DOHH2 (cell line): ENCODE results near the gene FKBP5.

Experiments
- H3F3A ChIP-seq: fragments of 200-600 bp; sonication (generic), shearing (Covaris generic); 2 replicates; pipeline ENCODE4 v1.6.0; 2016; ENCODE audit warnings: antibody characterized with exemption, mild to moderate bottlenecking; ENCODE audit not compliant: control insufficient read depth, insufficient read depth
- H3K27ac ChIP-seq: fragments of 200-600 bp; sonication (generic); 2 replicates; pipeline ENCODE4 v1.5.1; 2014; ENCODE audit warnings: low read depth, mild to moderate bottlenecking, low read length, moderate library complexity
- H3K27me3 ChIP-seq: fragments of 200-600 bp; sonication (generic); 2 replicates; pipeline ENCODE4 v1.6.1; 2014; ENCODE audit warnings: mild to moderate bottlenecking, low read length, mixed read lengths; ENCODE audit not compliant: control insufficient read depth
- H3K36me3 ChIP-seq: fragments of 200-600 bp; sonication (generic); 2 replicates; pipeline ENCODE4 v1.6.1; 2014; ENCODE audit warnings: mild to moderate bottlenecking, low read length, moderate library complexity, mixed read lengths; ENCODE audit not compliant: control insufficient read depth
- H3K4me1 ChIP-seq: fragments of 200-600 bp; sonication (generic); 2 replicates; pipeline ENCODE4 v1.6.1; 2014; ENCODE audit warnings: mild to moderate bottlenecking, low read length, mixed read lengths; ENCODE audit not compliant: control insufficient read depth
- H3K4me2 ChIP-seq: fragments of 200-600 bp; sonication (generic); 2 replicates; pipeline ENCODE4 v1.6.0; 2014; ENCODE audit warnings: mild to moderate bottlenecking, low read length, moderate library complexity
- H3K4me3 ChIP-seq: fragments of 200-600 bp; sonication (generic); 2 replicates; pipeline ENCODE4 v1.5.1; 2014; ENCODE audit warnings: mild to moderate bottlenecking, low read length, mixed read lengths
- H3K79me2 ChIP-seq: fragments of 200-600 bp; sonication (generic); 2 replicates; pipeline ENCODE4 v1.6.1; 2014; ENCODE audit warnings: mild to moderate bottlenecking, low read length, mixed read lengths; ENCODE audit not compliant: control insufficient read depth
- H3K9me2 ChIP-seq: fragments of 200-600 bp; sonication (generic); replicated peaks from 2 replicates; pipeline ENCODE4 v1.6.1; 2014; ENCODE audit warnings: mild to moderate bottlenecking, low read length, mixed read lengths; ENCODE audit not compliant: control insufficient read depth
- H3K9me3 ChIP-seq: fragments of 200-600 bp; sonication (generic); 2 replicates; pipeline ENCODE4 v1.6.1; 2014; ENCODE audit warnings: antibody characterized with exemption, low read length, mixed read lengths; ENCODE audit not compliant: control insufficient read depth, insufficient read depth
- H4K20me1 ChIP-seq: fragments of 200-600 bp; sonication (generic); 2 replicates; pipeline ENCODE4 v1.6.0; 2014; ENCODE audit warnings: low read depth, mild to moderate bottlenecking, antibody characterized with exemption, low read length, moderate library complexity; ENCODE audit not compliant: control insufficient read depth, insufficient read depth
- EZH2phosphoT487 ChIP-seq: fragments of 200-600 bp; sonication (generic); IDR thresholded peaks from 2 replicates; pipeline ENCODE4 v1.6.1; 2017; ENCODE audit warnings: borderline replicate concordance, mild to moderate bottlenecking, antibody characterized with exemption, low read length, moderate library complexity, mixed read lengths
- TF ChIP-seq, protein P1 (sequence below): fragments of 200-600 bp; sonication (generic); IDR thresholded peaks from one replicate; pipeline ENCODE4 v1.5.1; 2014; ENCODE audit warnings: antibody characterized with exemption, mild to moderate bottlenecking, low read depth, low read length; ENCODE audit not compliant: poor library complexity, severe bottlenecking

FKBP5 gene

DNA sequence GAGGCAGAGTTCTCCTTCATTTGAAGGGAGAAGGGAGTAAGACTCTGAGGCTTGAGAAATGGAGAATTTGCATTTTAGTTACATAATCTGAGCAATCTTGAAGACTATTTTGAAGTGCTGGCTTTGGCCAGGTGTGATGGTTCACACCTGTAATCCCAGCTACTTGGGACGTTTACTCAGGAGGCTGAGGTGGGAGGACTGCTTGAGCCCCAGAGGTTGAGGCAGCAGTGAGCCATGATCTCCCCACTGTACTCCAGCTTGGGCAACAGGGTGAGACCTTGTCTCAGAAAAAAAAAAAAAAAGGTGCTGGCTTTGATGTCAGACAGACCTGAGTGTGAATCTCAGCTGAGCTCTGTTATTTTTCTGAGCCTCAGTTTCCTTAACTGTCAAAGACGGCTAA, 35.8 kb upstream of the FKBP5 start:
- H3K4me1 ChIP-seq, result peaks cover 69% of the 10 kb centered on the region
- H4K20me1 ChIP-seq, result no peaks in the 10 kb centered on the region
- H3K4me3 ChIP-seq, result no peak overlapping the region
- H3K27me3 ChIP-seq, result no peaks in the 10 kb centered on the region
- H3K27ac ChIP-seq, result no peak overlapping the region
- peaks cover 18% of the 10 kb centered on the region for H3F3A ChIP-seq
- H3K79me2 ChIP-seq, result no peaks in the 10 kb centered on the region
- no peaks in the 10 kb centered on the region for H3K9me2 ChIP-seq
- no peaks in the 10 kb centered on the region for H3K36me3 ChIP-seq
- no peak overlapping the region for H3K4me2 ChIP-seq
- H3K9me3 ChIP-seq, result no peaks in the 10 kb centered on the region
- TF ChIP-seq, protein P1, sequence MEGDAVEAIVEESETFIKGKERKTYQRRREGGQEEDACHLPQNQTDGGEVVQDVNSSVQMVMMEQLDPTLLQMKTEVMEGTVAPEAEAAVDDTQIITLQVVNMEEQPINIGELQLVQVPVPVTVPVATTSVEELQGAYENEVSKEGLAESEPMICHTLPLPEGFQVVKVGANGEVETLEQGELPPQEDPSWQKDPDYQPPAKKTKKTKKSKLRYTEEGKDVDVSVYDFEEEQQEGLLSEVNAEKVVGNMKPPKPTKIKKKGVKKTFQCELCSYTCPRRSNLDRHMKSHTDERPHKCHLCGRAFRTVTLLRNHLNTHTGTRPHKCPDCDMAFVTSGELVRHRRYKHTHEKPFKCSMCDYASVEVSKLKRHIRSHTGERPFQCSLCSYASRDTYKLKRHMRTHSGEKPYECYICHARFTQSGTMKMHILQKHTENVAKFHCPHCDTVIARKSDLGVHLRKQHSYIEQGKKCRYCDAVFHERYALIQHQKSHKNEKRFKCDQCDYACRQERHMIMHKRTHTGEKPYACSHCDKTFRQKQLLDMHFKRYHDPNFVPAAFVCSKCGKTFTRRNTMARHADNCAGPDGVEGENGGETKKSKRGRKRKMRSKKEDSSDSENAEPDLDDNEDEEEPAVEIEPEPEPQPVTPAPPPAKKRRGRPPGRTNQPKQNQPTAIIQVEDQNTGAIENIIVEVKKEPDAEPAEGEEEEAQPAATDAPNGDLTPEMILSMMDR, result no peak
- no peak for TF ChIP-seq EZH2phosphoT487

DNA sequence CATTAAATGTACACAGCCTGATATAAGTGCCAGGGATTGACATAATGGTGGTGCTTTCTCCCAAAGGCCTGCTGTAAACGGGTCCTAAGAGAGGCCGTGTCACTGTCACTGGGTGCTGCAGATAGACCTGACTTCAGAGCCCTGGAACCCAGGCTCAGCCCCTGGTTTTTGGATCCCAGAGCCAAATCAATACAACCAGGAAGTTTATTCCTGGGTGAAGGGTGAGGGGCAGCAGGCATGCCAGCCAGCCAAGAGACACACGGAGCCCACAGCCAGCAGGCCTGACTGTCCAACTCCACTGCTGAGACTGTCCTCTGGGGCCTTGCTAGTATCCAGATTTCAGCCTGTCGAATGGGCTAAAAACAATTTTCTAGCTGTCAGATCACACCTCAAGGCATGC, 35.3 kb upstream of the FKBP5 start:
- Histone ChIP-seq H3K9me2 (no peaks in the 10 kb centered on the region), H3K4me2 (no peak overlapping the region), H3K27ac (no peak overlapping the region), H3K79me2 (no peaks in the 10 kb centered on the region), H3K27me3 (no peaks in the 10 kb centered on the region), H3K36me3 (no peaks in the 10 kb centered on the region), H3K4me3 (no peak overlapping the region), H3K9me3 (no peaks in the 10 kb centered on the region), H3K4me1 (peaks cover 69% of the 10 kb centered on the region), H3F3A (peaks cover 18% of the 10 kb centered on the region), H4K20me1 (no peaks in the 10 kb centered on the region)
- TF ChIP-seq EZH2phosphoT487, result no peak
- TF ChIP-seq, protein P1, result no peak

DNA sequence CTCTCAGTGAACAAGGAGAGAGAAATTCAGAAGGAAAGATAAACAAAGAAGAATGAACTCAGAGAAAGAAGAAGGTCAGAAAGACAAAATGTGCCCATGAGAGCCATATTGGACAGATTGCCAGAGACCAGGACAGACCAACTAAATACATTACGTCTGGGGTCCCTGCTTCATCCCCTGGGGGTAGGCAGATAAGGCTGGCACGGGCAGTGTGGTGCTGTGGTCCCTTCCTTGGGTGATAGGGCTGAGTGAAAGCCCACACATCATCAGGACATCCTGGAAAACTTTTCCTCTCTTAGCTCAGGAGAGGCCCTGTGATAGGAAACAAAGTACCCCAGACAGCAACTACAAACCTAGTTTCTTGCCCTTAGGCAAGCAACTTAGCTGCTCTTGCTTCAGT, 34.9 kb upstream of the FKBP5 start:
- H3K9me2 ChIP-seq, result no peaks in the 10 kb centered on the region
- no peaks in the 10 kb centered on the region for H3K9me3 ChIP-seq
- peaks cover 69% of the 10 kb centered on the region for H3K4me1 ChIP-seq
- H3K27me3 ChIP-seq, result no peaks in the 10 kb centered on the region
- H3K4me2 ChIP-seq, result no peak overlapping the region
- no peak for TF ChIP-seq EZH2phosphoT487
- H3K79me2 ChIP-seq, result no peaks in the 10 kb centered on the region
- no peaks in the 10 kb centered on the region for H4K20me1 ChIP-seq
- H3K27ac ChIP-seq, result no peak overlapping the region
- H3F3A ChIP-seq, result peaks cover 17% of the 10 kb centered on the region
- no peaks in the 10 kb centered on the region for H3K36me3 ChIP-seq
- H3K4me3 ChIP-seq, result no peak overlapping the region

DNA sequence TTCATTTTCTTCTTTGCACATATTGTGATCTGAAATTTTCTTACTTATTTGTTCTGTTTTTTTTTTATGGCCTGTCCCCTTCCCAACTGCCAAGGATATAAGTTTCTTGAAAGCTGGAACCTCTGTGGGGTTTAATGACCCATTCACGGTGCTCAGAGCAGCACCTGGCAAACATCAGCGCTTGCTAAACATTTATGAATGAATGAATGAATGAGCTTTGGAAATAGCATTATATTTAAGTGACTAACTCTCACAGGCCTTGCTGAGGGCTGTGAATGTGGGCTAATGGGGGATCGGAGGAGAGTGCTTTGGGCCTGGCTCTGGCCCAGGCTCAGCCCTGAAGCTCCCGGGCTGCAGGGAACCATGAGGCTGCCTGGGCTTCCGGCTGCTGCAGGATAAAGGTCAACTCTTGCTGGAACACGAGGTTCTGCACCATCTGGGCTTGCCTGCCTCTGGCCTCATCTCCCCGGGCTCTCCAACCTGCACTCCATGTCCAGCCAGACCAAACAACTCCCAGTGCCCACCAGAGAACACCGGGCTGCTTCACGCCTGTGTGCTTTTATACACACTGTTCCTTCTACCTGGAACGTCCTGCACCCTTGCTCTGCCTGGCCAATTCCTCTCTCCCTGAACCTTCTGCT, 33.5 kb upstream of the FKBP5 start:
- Histone ChIP-seq H3K9me2 (no peaks in the 10 kb centered on the region), H3K4me1 (peaks cover 70% of the 10 kb centered on the region), H3K4me3 (no peak overlapping the region), H3K79me2 (no peaks in the 10 kb centered on the region), H3K4me2 (no peak overlapping the region), H3K27ac (no peak overlapping the region), H3K9me3 (no peaks in the 10 kb centered on the region), H3K27me3 (no peaks in the 10 kb centered on the region), H4K20me1 (no peaks in the 10 kb centered on the region), H3K36me3 (no peaks in the 10 kb centered on the region), H3F3A (peaks cover 15% of the 10 kb centered on the region)
- TF ChIP-seq EZH2phosphoT487, result no peak
- TF ChIP-seq, protein P1, result no peak
